PC-9 (cell line): ENCODE data around the gene AMY1C. TPM values are rescaled to one million over a fixed set of nuclear protein-coding genes. Genes with fewer than 3 reads are reported as not detected.

Experiments used
- BruUV-seq: library from RNA; stranded (reverse); fragments of 400-500 nt; replicated peaks from 2 replicates; lab custom pipeline; 2021; lab: Mats Ljungman, UMichigan
- CTCF ChIA-PET: fragments of 300-600 bp; sonication (Branson Sonifier 250); formaldehyde crosslinking; loops from one replicate; lab custom pipeline; 2022; ENCODE audit warnings: antibody characterized with exemption; lab: Charles Lee
- POLR2A ChIA-PET: fragments of 300-600 bp; sonication (Branson Sonifier 250); formaldehyde crosslinking; loops from one replicate; lab custom pipeline; 2022; ENCODE audit warnings: antibody characterized with exemption; ENCODE audit not compliant: unreplicated experiment; lab: Charles Lee
- DNase-seq, 2 experiments: peaks; one replicate each; pipeline versions ENCODE4 v3.0.0 to v3.0.0-alpha.2; 2015 to 2022; ENCODE audit warnings: mixed read lengths in 1 of 2
- H2AFZ ChIP-seq: fragments of 200-600 bp; sonication (generic); 2 replicates; pipeline ENCODE4 v1.8.1; 2017; ENCODE audit warnings: antibody characterized with exemption
- H3F3A ChIP-seq: fragments of 200-600 bp; sonication (generic); 2 replicates; pipeline ENCODE4 v1.8.1; 2017; ENCODE audit warnings: antibody characterized with exemption, mild to moderate bottlenecking, low read depth; ENCODE audit not compliant: insufficient read depth
- H3K27ac ChIP-seq: fragments of 200-600 bp; sonication (generic); 2 replicates; pipeline ENCODE4 v1.6.1; 2016; ENCODE audit warnings: mixed run types
- H3K27me3 ChIP-seq: fragments of 200-600 bp; sonication (generic); 2 replicates; pipeline ENCODE4 v1.6.1; 2016; ENCODE audit warnings: low read depth, mixed run types; ENCODE audit not compliant: insufficient read depth
- H3K36me3 ChIP-seq: fragments of 200-600 bp; sonication (generic); 2 replicates; pipeline ENCODE4 v1.6.1; 2016; ENCODE audit warnings: low read depth, mixed run types
- H3K4me1 ChIP-seq: fragments of 200-600 bp; sonication (generic); replicated peaks from 2 replicates; pipeline ENCODE4 v1.6.1; 2016; ENCODE audit warnings: mixed run types; ENCODE audit not compliant: insufficient read depth
- H3K4me2 ChIP-seq: fragments of 200-600 bp; sonication (generic); 2 replicates; pipeline ENCODE4 v1.6.1; 2017; ENCODE audit warnings: mixed run types
- H3K4me3 ChIP-seq: fragments of 200-600 bp; sonication (generic); 2 replicates; pipeline ENCODE4 v1.6.1; 2016; ENCODE audit warnings: mixed run types
- H3K79me2 ChIP-seq: fragments of 200-600 bp; sonication (generic); 2 replicates; pipeline ENCODE4 v1.6.1; 2017; ENCODE audit warnings: low read depth, mixed run types
- H3K9me2 ChIP-seq: fragments of 200-600 bp; sonication (generic); 2 replicates; pipeline ENCODE4 v1.8.1; 2017; ENCODE audit warnings: mild to moderate bottlenecking; ENCODE audit not compliant: insufficient read depth
- H3K9me3 ChIP-seq: fragments of 200-600 bp; sonication (generic); 2 replicates; pipeline ENCODE4 v1.8.1; 2016; ENCODE audit warnings: low read depth; ENCODE audit not compliant: insufficient read depth
- H4K20me1 ChIP-seq: fragments of 200-600 bp; sonication (generic); 2 replicates; pipeline ENCODE4 v1.8.1; 2017; ENCODE audit not compliant: insufficient read depth
- EZH2 ChIP-seq: fragments of 200-600 bp; sonication (generic); IDR thresholded peaks from 2 replicates; pipeline ENCODE4 v1.8.0; 2017; ENCODE audit warnings: antibody characterized with exemption, low read depth
- intact Hi-C: fragments of 100-400 bp; cut with micrococcal nuclease; formaldehyde crosslinking; loops from one replicate; pipeline ENCODE4 v1.10.0; 2022; ENCODE audit not compliant: unreplicated experiment
- total RNA-seq: library from RNA; stranded (reverse); gene quantifications from 2 replicates; pipeline ENCODE4 v1.2.3, GENCODE V29; 2021
- TF ChIP-seq, protein P1 (sequence below): fragments of 200-600 bp; sonication (generic); conservative IDR thresholded peaks from 2 replicates; pipeline ENCODE4 v1.6.1; 2017; ENCODE audit warnings: mixed run types, antibody characterized with exemption, mild to moderate bottlenecking, moderate library complexity

Gene AMY1C
- total RNA-seq, 1 experiment from 2014 or later: not detected

GRCh38 chr1:103761896-103762295, 12.2 kb downstream of the AMY1C start:
- Histone ChIP-seq H2AFZ (no peak overlapping the region), H4K20me1 (no peaks in the 10 kb centered on the region), H3K27ac (no peak overlapping the region), H3K79me2 (no peaks in the 10 kb centered on the region), H3F3A (no peaks in the 10 kb centered on the region), H3K27me3 (no peaks in the 10 kb centered on the region), H3K4me1 (no peaks in the 10 kb centered on the region), H3K4me2 (no peak overlapping the region), H3K9me3 (no peaks in the 10 kb centered on the region), H3K36me3 (no peaks in the 10 kb centered on the region), H3K9me2 (no peaks in the 10 kb centered on the region), H3K4me3 (no peak overlapping the region)
- intact Hi-C loops: no loop called here
- no peak for TF ChIP-seq EZH2
- TF ChIP-seq, protein P1, sequence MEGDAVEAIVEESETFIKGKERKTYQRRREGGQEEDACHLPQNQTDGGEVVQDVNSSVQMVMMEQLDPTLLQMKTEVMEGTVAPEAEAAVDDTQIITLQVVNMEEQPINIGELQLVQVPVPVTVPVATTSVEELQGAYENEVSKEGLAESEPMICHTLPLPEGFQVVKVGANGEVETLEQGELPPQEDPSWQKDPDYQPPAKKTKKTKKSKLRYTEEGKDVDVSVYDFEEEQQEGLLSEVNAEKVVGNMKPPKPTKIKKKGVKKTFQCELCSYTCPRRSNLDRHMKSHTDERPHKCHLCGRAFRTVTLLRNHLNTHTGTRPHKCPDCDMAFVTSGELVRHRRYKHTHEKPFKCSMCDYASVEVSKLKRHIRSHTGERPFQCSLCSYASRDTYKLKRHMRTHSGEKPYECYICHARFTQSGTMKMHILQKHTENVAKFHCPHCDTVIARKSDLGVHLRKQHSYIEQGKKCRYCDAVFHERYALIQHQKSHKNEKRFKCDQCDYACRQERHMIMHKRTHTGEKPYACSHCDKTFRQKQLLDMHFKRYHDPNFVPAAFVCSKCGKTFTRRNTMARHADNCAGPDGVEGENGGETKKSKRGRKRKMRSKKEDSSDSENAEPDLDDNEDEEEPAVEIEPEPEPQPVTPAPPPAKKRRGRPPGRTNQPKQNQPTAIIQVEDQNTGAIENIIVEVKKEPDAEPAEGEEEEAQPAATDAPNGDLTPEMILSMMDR: no peak
- BruUV-seq: no TSS peak
- ChIA-PET CTCF (no interaction called here), POLR2A (no interaction called here)
- DNase-seq: no peak

DNA sequence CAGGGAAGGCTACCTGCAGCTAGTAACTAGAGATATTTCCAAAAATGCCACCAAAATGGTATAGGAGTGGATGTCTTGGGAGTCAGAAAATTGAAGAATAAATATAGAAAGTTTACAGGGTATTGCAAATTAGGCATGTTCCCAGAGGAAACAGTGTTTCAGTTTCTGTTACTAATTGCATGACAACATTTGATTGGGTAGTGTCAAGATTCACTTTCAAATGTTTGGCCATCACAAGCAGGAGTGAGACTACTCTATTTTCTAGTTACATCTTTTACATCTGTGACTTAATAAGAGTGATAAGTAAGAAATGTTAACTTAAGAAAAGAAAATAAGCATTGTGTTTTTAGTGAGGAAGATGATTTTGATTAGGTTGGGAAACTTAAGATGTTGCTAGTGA, 30.2 kb downstream of the AMY1C start:
- H2AFZ ChIP-seq: no peak overlapping the region
- BruUV-seq: no TSS peak
- TF ChIP-seq, protein P1: no peak
- TF ChIP-seq EZH2: no peak
- H3K4me2 ChIP-seq: no peak overlapping the region
- H3K9me2 ChIP-seq: 0 out of 2 replicates have a peak, but pooled peaks cover 3% of the 10 kb centered on the region
- ChIA-PET POLR2A (no interaction called here), CTCF (no interaction called here)
- H3K9me3 ChIP-seq: no peaks in the 10 kb centered on the region
- H3K79me2 ChIP-seq: no peaks in the 10 kb centered on the region
- H4K20me1 ChIP-seq: no peaks in the 10 kb centered on the region
- no peak for DNase-seq
- no peaks in the 10 kb centered on the region for H3F3A ChIP-seq
- no peak overlapping the region for H3K4me3 ChIP-seq
- H3K27me3 ChIP-seq: no peaks in the 10 kb centered on the region
- no peaks in the 10 kb centered on the region for H3K36me3 ChIP-seq
- H3K4me1 ChIP-seq: no peaks in the 10 kb centered on the region
- H3K27ac ChIP-seq: no peak overlapping the region
- intact Hi-C loops: no loop called here

DNA sequence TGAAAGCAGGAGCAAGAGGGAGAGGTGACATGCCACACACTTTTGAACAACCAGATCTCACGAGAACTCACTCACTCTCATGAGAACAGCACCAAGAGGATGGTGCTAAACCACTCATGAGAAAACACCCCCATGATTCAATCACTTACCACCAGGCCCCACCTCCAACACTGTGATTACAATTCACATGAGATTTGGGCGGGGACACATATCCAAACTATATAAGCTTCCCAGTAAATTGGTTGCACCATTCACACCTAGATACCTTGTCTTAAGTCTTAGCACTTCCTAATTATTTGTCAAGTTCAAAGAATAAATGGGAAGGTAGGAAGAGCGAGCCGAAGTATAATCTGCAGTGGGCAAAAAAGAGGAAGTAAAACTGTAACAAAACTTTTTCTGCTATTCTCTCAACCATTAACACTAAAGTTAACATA, 34.3 kb downstream of the AMY1C start:
- BruUV-seq: no TSS peak
- H3F3A ChIP-seq: no peaks in the 10 kb centered on the region
- no peak for DNase-seq
- no peaks in the 10 kb centered on the region for H4K20me1 ChIP-seq
- POLR2A ChIA-PET: no interaction called here
- H3K4me3 ChIP-seq: no peak overlapping the region
- H3K27ac ChIP-seq: no peak overlapping the region
- CTCF ChIA-PET: no interaction called here
- H3K4me2 ChIP-seq: no peak overlapping the region
- H2AFZ ChIP-seq: no peak overlapping the region
- TF ChIP-seq, protein P1: no peak
- no peak for TF ChIP-seq EZH2
- no peaks in the 10 kb centered on the region for H3K36me3 ChIP-seq
- no peaks in the 10 kb centered on the region for H3K79me2 ChIP-seq
- H3K27me3 ChIP-seq: no peaks in the 10 kb centered on the region
- no peaks in the 10 kb centered on the region for H3K9me2 ChIP-seq
- intact Hi-C loops: no loop called here
- H3K4me1 ChIP-seq: no peaks in the 10 kb centered on the region
- no peaks in the 10 kb centered on the region for H3K9me3 ChIP-seq
